GM18508 (cell line): Measurements from ENCODE around the gene BLMH.

Experiments used
- ATAC-seq: cut with Tn5 transposase; IDR thresholded peaks from one replicate; pipeline ENCODE4 v1.9.1; 2021; ENCODE audit warnings: moderate number of reproducible peaks; ENCODE audit not compliant: insufficient read depth, unreplicated experiment

The BLMH gene

GRCh38 chr17:30256756-30257506 lies 34.8 kb downstream of the BLMH start:
- no peak for ATAC-seq

- no peak for ATAC-seq
Measured at GRCh38 chr17:30254150-30254549, 37.6 kb downstream of the BLMH start.

- ATAC-seq: no peak
Measured at GRCh38 chr17:30253312-30253711, 38.4 kb downstream of the BLMH start.

- no peak for ATAC-seq
Measured at GRCh38 chr17:30251931-30252330, 39.8 kb downstream of the BLMH start.

DNA sequence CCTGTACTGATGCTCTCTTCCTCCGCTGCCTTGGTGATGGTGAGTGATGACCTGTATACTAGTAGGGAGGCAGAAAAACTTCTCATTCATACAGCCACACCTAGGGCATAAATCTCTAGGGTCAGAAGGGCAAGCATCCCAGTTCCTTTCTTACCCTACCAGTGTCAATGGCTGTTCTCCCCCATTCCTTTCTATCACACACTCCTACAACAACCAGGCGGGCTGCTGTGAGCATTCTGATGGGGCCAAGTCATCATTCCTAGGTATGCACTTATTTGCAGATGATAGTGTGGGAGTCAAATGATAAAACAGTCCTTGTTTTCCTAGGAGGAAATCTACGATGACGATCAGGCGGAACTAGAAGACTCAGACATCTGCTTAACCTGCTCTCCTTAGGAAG lies 42.3 kb downstream of the BLMH start:
- no peak for ATAC-seq

- no peak for ATAC-seq
Measured at GRCh38 chr17:30248786-30249185, 43.0 kb downstream of the BLMH start.

DNA sequence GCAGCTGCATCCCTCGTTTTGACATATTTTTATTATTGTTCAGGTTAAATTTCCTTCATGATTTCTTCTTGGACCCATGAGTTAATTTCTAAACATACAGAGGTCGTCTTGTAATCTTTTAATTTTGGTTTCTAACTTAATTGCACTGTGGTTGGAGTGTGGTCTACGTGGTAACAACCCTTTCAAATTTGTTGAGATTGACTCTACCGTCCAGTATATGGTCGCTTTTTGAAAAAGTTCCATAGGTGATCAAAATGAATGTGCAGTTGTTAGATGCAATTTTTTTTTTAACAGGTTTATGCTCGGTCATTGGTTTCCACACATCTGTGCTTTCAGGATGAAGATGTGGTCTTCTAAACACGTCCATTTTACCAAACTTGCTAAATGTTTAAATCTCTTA lies 45.3 kb downstream of the BLMH start:
- ATAC-seq: no peak

GRCh38 chr17:30244853-30245385 lies 46.8 kb downstream of the BLMH start:
- ATAC-seq: no peak

DNA sequence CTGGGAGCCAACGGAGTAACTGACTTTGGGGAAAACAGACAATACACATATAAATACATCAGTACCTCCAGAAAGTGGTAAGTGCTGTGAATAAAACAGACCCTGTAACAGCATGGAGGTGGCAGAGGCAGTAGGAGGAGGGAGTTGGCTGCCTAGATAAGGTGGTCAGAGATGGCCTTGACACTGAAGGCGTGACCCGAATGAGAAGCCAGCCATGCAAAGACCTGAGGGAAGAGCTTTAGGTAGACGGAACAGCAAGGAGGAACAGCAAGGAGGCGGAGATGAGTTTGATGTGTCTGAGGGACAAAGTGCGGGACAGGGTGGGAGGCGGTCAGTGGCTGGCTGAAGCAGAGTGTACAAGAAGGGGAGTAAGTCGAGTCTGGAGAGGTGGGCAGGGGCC lies 48.2 kb downstream of the BLMH start:
- ATAC-seq: no peak

DNA sequence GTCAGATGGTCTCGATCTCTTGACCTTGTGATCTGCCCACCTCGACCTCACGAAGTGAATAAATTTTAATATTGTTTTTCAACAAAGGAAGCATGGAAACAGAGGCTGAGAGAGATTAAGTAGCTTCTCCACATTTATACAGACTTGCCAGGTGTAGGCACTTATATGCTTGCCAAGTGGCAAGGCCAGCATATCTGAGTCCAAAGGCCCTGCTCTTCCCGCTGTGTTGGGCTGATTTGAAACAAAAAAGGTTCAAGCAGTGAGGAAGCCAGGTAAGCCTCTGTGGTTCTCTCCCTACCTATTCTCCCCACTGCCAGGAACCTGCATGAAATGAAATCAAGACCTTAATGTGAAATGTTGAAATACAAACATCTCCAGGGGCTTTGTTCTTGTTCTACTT lies 48.7 kb downstream of the BLMH start:
- no peak for ATAC-seq

DNA sequence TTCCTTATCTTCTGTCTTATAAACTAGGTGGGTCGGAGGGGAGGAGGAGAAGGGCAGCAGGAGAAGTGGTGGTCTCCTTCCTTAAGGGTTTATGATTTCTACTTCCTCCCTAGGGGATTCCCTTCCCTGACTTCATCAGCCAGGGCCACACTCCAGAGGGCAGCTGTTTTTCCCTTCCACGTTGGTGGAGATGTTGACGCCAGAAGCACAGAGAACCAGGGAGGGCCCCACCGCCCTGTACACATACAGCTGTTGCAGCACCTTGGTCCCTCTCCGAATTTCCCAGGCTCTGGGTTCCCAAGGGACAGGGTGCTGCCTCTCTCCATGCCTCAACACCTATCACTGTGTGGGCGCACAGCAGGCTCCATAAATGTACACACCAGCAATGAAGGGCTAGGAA lies 50.7 kb downstream of the BLMH start:
- no peak for ATAC-seq

DNA sequence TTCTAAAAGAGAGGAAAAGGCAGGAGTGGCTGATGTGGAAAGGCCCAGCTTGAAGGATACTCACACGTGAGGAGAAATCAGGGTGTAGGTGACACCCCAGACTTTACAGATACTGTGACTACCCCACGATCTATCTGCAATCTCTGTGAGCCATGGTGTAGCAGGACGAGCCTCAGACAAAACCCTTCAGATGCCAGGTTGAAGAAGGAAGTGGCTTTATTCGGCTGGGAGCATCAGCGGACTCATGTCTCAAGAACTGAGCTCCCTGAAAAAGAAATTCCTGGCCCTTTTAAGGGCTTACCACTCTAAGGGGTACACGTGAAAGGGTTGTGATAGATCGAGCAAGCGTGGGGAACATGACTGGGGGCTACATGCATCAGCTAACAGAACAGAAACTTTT lies 51.6 kb downstream of the BLMH start:
- no peak for ATAC-seq

GRCh38 chr17:30239089-30239462 lies 52.7 kb downstream of the BLMH start:
- no peak for ATAC-seq

DNA sequence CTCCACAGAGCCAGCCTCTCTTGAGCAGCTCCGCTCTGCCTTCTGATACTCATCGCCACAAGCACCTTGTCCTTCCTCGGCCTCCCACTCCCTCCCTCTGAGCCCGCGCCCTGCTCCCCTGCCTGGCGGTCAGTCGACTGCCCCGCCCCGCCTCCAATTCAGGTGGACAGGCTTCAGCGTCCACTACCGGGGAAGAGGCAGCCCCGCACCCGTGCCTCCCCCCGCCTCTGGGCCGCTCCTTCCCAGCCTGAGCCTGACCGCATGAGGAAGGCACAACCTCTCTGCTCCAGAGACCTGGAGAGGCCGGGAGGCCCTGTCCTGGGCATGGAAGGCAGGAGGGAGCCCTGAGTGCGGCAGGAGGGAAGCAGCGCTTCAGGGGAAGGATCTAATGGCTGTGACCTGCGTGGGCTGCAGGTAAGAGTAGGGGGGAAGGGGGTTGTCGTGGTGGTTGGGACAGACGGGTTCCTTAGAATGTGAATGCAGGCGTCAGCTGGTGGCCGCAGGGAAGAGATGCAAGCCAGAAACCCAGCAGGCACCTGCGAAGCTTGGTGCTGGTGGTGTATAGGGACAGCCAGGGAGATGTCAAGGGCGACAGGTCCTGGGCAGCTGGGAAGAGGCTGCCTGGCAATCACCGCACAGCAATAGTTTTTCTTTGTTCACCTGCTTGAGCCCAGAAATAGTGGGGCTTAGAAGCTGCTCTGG lies 53.2 kb downstream of the BLMH start:
- ATAC-seq: no peak

- ATAC-seq: no peak
Measured at GRCh38 chr17:30238003-30238344, 53.8 kb downstream of the BLMH start.

- ATAC-seq: no peak
Measured at GRCh38 chr17:30237296-30238002, 54.3 kb downstream of the BLMH start.

GRCh38 chr17:30236766-30237165 lies 55.0 kb downstream of the BLMH start:
- ATAC-seq: no peak

- no peak for ATAC-seq
Measured at GRCh38 chr17:30236297-30236624, 55.5 kb downstream of the BLMH start.

- no peak for ATAC-seq
Measured at GRCh38 chr17:30235386-30236296, 56.1 kb downstream of the BLMH start, which contains the start of gene SLC6A4. TSS of gene SLC6A4 (minus strand) at chr17:30235697. CDS start at chr17:30221958, 13,739 bp downstream.

DNA sequence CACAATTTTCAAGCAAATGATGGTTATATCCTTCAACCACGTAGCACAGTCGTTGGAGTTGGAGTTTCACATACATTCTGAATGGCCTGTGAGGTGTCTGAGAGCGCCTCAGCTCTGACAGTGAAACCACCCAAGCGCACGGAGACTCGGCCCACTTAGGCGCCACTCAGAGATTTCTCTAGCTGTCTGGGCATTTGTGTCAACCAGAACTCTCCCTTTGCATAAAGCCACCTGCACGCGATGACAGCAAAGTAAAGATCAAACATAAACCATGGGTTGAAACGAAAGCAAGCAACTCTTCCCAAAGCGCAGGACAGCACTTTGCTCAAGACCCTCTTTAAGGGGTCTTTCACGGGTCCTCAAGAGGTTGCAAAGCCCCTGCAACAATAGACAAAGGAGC lies 56.8 kb downstream of the BLMH start:
- ATAC-seq: peak; percentile 36
